GM21786 (cell line): ENCODE data around the gene ZFP3.
"Not testable (repeated sequence)": the region's sequence is repeated elsewhere in the genome, so short reads cannot be mapped to it uniquely, and the experiment has no call there.

Source experiments
- ATAC-seq: cut with Tn5 transposase; IDR thresholded peaks from one replicate; pipeline ENCODE4 v1.9.1; 2021; ENCODE audit not compliant: unreplicated experiment

ZFP3 gene

GRCh38 chr17:5136580-5137412 is 58.5 kb downstream of the ZFP3 start:
- not testable (repeated sequence) for ATAC-seq

DNA sequence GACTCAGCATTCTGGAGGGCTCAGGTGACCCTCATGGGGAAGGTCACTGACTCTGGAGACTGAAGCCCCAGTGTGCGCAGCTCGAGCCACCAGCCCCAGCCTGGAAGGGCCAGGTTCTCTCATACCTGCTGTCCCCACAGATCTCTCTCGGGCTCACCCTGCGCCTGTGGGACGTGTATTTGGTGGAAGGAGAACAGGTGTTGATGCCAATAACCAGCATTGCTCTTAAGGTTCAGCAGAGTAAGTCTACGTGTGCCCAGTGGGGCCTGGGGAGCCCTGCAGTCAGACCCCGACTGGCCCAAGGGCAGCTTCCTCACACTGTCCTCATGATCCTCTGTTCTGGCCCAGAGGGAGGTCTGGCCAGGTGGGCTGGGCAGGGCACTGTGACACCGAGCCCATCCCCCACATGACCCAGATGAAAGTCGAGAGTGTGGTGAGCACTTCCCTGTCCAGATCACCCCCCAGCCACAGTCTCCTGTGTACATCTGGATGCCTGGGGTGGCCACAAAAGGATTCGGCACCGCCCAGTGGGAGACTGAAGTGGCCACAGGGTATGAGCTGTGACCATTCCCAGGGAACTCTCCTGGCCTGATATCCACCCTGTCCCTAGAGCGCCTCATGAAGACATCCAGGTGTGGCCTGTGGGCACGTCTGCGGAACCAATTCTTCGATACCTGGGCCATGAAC is 59.4 kb downstream of the ZFP3 start:
- ATAC-seq = not testable (repeated sequence)

- ATAC-seq = not testable (repeated sequence)
Measured at GRCh38 chr17:5138198-5138544, 59.9 kb downstream of the ZFP3 start.

- ATAC-seq = no peak
Measured at GRCh38 chr17:5138616-5139457, 60.6 kb downstream of the ZFP3 start.

DNA sequence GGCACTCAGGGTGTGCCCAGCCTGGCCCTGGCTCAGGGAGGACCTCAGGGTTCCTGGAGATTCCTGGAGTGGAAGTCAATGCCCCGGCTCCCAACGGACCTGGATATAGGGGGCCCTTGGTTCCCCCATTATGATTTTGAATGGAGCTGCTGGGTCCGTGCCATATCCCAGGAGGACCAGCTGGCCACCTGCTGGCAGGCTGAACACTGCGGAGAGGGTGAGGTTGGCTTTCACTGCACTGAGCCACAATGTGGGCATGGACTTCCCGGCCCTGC is 61.1 kb downstream of the ZFP3 start:
- no peak for ATAC-seq

DNA sequence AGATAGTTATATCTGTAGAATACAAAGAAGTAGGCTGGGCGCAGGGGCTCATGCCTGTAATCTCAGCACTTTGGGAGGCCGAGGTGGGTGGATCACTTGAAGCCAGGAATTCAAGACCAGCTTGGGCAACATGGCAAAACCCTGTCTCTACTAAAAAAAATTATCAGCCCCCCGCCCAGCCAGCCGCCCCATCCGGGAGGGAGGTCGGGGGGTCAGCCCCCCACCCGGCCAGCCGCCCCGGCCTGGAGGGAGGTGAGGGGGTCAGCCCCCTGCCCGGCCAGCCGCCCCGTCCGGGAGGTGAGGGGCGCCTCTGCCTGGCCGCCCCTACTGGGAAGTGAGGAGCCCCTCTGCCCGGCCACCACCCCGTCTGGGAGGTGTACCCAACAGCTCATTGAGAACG is 64.6 kb downstream of the ZFP3 start:
- ATAC-seq = not testable (repeated sequence)
